GM12874 (cell line): ENCODE data around the gene KCNC3.

Experiments
- CTCF ChIP-seq: IDR thresholded peaks from 2 replicates; pipeline ENCODE4 v1.5.1; 2011; ENCODE audit warnings: low read depth, mild to moderate bottlenecking, control low read depth, low read length, moderate library complexity; ENCODE audit not compliant: insufficient read depth

The KCNC3 gene

GRCh38 chr19:50371914-50372475 is 42.8 kb upstream of the KCNC3 start:
- TF ChIP-seq CTCF, result no peak

- TF ChIP-seq CTCF, result peak; percentile 80
Observed at GRCh38 chr19:50368649-50369570, 39.7 kb upstream of the KCNC3 start.

GRCh38 chr19:50365434-50366306 is 36.5 kb upstream of the KCNC3 start, which contains the start of gene NAPSA:
NAPSA (minus strand) TSS chr19:50365639; CDS start chr19:50365621, 18 bp downstream.
- no peak for TF ChIP-seq CTCF

- TF ChIP-seq CTCF, result no peak
Observed at GRCh38 chr19:50362656-50363424, 33.7 kb upstream of the KCNC3 start.

GRCh38 chr19:50362030-50362412 is 32.8 kb upstream of the KCNC3 start:
- no peak for TF ChIP-seq CTCF

- no peak for TF ChIP-seq CTCF
Observed at GRCh38 chr19:50361290-50362029, 32.3 kb upstream of the KCNC3 start.
